ENCODE measurements around the gene NEDD8.

NEDD8 gene

DNA sequence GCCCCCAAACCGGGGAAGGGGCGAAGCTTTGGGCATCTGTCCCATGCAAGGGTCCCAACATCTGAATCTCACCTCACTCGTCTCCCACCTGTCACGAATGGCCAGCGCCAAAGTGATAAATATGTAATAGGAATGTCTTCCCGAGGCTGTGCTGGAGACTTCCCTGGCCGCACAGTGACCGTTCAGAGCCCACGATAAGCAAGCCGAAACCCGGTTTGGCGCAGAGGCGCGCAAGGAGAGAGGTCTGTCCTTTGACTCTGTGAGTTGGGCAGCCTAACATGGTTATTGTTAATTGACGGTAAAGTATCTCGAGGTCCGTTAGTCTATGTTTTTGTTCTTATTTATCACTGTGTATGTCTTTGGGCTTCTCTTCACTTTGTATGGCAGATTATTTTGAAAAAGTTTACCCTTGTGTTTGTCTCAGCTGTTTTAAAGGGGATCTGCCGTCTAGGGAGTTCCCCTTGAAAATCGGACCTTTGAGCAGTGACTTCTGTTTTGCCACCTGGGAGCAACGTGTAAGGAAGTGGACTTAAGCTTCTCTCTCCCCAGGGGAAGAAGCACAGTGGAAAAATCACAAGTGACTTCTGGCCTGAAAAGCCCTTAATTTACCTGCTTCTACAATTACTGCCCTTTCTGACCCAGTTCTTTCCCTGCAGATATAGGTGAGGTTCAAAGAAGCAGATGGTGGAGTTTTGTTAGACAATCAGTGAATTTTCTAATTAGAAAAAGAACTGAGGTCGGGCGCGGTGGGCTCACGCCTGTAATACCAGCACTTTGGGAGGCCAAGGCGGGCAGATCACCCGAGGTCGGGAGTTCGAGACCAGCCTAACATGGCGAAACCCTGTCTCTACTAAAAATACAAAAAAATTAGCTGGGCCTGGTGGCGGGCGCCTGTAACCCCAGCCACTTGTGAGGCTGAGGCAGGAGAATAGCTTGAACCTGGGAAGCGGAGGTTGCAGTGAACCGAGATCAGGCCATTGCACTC, 35.8 kb downstream of the NEDD8 start:
- DNase-seq (ENCODE audit: low read depth in 2 of 2), result no peak

DNA sequence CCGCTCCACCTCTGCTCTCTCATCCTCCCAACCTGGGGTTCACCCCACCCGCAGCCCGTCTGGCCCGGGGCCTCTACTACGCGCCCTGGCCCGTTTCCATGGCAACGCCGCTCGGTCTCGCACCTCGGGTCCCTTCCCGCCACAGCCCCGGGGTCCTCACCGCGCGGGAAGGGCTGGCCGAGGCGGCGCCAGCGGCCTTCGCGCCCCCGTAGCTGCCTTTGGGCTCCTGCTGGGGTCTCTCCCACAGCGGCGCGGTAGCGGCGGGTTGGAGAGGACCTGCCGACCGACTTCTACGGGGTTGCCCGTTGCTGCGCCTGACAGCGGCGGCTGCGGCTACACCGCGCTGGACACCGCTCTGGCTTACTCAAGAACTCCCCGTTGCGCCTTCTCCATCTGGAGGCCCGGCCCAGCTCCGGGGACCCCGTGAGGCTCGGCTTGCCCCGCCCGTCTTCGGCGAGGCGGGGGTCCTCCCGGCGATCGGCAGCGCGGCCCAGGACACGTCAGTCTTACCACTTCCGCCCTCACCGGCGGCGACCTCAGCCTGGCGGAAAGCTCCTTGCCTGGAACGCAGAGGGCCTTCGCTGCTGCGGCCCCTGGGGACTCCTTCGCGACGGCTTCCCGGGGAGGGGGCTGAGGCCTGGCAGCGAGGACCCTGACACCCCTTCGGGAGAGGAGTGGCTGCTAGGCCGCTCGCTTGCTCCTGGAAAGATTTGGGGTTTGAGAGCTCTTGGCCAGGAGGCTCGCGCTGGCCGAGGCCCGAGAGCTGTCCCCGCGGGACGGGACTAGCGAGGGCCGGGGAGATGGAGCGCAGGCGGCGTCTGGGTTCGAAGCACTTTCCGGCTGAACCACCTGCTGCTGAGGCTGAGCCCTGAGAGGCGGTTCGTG, 36.7 kb downstream of the NEDD8 start, which contains the start of gene TM9SF1:
TSS of gene TM9SF1 (minus strand) at position 256 of the 885 bp plus-strand sequence. CDS start 422 bp downstream, outside the sequence.
- DNase-seq (ENCODE audit: low read depth in 2 of 2), result peak in 1 of 2 experiments; percentile 66

DNA sequence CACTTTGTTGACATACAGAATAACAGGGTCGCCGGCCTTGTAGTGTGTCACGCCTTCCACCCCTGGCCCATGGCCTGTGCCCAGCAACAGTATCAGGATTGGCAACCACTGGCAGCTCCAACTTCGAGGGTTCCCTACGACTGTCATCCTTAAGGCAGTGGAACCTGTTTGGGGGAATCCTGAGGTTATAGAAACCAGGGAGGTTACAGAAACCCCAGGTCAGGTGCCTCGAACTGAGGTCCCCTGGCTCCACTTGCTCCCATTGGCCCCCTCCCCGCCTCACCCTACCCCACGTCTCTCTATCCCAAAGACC, 37.3 kb downstream of the NEDD8 start:
- DNase-seq (ENCODE audit: low read depth in 2 of 2), result no peak

DNA sequence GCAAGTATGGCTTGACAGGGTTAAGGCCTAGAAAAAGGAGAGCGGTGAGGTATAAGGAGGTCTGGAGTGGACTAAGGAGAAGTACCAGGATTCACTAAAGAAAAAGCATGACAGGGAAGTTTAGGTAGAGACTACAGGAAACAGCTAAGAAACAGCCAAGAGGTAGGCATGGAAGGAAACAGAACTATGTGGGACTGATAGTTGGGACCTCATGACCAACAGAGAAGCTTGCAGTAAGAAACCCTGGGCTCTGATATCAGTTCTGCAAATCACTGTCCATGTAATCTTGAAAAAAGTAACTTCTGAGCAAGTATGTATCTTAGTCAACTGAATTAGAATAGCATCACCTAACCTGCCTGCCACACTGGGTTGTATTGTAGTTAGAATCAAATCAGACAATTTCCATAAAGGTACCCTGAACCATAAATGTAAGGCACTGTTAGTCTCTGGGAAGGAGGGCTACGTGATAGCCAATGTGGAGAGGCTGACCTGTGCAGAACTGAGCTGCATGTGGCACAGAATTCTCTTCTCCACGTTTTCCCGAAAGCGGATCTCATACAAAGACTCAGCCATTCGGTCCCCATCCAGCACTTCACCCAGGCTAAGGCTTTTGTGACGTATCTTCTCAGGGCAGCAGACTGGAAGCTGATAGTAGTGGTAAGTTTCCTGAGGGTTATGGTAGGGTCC, 37.8 kb downstream of the NEDD8 start:
- DNase-seq (ENCODE audit: low read depth in 2 of 2), result no peak

DNA sequence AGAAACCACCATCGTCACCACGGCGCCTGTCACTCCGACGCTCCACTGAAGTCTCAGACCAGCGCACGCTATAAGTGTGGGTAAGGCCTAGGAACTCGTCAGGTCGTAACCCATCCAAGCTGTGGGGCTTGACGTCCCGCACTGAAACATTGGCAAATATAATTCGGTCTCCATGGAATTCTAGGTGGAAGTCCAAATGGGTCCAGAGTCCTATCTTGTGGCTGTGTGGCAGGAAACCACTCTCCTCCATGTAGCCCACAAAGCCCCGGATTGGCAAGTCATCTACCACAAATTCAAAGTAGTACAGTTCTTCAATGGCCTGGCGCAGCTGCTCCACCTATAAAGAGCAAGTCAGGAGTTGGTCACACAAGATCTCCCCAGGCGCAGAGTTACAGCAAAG, 39.2 kb downstream of the NEDD8 start:
- no peak for DNase-seq (ENCODE audit: low read depth in 2 of 2)

DNA sequence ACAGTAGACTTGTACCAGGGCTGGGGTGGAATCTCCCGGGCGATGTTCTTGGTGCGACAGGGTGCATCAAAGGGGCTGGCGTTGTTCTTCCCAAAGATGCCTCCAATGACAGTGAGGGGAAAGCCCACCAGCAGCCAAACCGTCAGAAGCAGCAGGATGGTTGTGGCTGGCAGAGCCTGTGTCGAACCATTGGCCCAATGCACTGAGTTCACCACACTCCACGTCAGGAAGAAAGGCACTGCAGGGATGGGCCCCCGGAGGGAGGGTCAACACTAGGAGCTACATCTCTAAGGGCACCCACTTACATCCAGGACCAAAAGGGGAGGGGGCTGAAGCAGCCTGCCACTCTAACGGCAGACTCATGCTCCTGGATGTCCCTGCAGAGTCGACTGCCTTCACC, 41.8 kb downstream of the NEDD8 start:
- DNase-seq (ENCODE audit: low read depth in 2 of 2), result no peak

DNA sequence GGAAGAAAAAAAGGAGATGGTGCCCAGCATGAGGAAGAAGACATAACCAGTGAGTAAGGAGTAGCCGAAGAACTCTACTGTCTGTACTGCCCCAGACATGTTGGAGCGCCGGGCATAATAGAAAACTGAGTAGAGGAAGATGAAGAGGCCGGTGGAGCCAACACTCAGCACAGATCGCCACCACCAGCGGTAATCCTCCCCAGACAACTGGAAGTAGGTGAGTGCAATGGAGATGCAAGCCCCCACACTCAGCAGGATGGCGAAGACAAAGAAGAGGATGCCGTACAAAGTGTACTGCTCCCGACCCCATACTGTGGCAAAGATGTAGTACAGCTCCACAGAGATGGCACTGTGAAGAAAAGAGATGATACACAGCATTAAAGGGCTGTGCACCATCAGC, 42.7 kb downstream of the NEDD8 start:
- DNase-seq (ENCODE audit: low read depth in 2 of 2), result no peak

DNA sequence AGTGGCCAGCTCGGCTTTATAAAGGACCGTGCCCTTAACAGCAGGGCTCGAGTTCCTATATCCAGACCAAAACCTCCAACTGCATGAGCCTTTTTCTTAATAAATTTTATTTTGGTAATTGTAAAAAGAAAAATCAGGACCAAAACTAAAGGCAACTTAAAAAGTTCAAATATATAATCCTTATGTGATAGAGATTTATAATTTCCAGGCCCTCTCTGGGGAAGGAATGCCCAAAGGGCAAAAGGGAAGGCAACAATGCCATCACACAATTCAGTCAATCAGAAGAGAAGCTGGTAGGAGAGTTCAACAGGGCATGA, 43.1 kb downstream of the NEDD8 start:
- DNase-seq (ENCODE audit: low read depth in 2 of 2), result no peak

DNA sequence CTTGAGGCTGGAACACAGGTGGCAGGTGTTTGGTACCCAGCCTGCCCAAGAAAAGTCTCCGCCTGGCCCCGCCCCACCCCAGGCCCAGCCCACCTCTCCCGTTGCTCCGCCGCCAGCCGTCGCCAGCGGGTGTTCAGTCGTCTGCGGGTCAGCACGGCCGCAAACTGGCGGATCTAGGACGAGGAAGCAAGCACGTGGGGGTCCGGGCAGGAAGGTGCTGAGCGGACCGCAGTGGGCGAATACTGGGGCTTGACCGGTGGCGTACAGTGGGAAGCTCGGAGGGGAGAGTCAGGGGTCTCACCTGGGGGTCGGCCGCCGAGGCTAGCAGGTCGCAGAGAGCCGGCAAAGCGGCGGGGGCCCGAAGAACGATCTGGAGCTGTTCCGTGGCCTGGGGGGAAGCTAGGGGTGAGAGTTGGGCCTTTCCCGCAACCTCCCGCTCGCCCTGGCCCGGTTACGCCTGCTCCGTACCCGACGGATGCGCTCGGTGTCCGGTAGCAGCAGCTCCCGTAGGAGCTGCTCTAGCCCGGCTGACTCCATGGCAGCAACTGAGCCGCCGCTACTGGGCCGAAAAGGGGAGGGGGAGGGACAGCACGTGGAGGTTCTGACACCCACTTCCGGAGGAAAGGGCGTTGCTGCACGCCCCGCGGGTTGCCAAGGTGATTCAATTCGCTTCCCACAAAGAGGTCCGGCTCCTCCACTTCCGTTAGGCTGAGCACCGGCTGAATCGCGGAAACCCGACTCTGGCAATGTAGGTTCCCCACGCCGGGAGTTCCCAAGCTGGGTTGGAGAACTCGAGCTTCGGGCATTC, 43.7 kb downstream of the NEDD8 start, which contains the start of gene IPO4:
TSS of gene IPO4 (minus strand) at position 566 of the 808 bp plus-strand sequence. CDS start at position 537, 29 bp downstream.
- DNase-seq (ENCODE audit: low read depth in 2 of 2), result peak; percentile 94

DNA sequence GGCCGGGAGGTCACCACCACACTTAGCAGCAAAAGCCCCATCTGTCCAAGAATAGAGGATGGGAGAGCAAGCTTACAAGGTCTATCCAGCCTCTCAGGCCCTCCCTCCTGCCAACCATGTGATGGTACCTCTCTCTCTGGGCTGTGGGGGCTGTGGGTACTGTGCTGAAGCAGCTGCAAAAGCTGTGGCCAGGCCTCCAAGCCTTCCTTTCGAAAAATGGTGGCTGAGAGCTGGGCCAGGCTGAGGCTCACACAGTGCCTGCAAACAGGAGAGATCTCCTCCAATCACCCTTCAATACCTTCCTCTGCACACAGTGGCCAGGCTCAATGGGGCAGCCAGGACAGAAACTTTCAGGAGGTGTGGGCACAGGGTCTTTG, 44.6 kb downstream of the NEDD8 start:
- no peak for DNase-seq (ENCODE audit: low read depth in 2 of 2)

DNA sequence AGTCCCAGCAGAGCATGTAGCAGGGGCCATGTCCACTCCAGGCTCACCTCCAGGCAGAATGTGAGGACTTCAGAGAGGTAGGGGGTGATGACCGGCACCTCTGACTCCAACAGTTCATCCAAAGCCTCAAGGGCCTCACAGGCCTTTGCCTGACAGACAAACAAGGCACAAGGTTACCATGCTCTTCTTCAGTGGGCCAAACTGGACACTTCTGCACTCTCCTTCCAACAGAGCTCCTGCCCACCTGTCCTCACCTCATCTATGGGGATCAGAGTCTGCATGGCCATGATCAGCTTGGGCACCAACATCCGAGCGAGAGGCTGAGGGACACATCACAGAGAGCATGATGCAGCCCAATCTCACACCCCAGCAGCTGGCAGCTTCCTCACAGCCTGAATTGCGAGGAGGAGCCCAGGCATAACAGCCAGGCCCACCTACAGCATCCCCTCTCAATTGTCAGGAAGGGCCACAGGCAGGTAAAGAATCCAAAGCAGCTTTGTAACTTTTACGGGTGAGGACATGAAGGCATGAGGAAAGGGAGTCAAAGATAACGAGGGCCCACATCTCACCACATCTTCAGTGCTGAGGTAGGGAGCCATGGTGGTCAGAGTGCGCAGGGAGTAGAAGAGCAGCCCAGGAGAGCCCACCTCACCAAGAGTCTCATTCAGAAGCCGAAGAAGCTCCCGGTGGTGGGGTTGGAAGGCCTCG, 45.2 kb downstream of the NEDD8 start:
- DNase-seq (ENCODE audit: low read depth in 2 of 2), result no peak

DNA sequence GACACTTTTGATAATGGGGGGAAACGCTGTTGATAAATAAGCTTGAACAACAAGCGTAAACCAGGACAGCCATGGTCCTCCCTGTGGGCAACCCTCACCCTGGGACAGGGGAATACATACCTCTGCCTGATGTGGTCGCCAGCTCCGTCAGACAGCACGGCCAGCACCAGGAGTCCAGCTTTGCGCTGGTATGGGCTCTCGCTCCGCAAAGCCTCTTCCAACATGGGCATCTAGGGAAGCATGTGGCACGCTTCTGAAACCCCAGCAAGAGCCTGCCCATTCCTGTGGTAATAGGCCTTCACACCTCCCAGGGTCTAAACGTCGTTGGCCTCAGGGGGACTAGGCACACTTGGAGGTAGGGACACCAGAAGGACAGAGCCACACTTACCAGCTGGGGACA, 46.4 kb downstream of the NEDD8 start:
- DNase-seq (ENCODE audit: low read depth in 2 of 2), result no peak

DNA sequence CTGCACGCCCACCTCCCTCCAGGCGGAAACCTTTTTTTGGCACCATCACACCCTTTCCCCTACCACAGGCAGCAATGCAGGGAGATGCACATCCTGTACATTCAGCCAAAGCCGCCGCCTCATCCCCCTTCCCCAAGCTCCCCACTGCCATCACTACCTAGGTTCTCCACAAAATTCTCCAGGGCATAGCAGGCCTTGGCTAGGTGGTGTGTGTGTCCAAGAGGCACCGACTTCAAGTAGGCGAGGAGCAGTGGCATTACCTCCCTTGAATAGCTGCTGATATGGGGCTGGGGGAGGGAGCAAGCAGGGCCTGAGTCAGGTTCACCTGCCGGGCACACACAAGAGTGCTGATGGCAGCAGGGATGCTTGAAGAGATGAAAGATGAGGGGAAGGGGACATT, 47.1 kb downstream of the NEDD8 start:
- DNase-seq (ENCODE audit: low read depth in 2 of 2), result no peak

DNA sequence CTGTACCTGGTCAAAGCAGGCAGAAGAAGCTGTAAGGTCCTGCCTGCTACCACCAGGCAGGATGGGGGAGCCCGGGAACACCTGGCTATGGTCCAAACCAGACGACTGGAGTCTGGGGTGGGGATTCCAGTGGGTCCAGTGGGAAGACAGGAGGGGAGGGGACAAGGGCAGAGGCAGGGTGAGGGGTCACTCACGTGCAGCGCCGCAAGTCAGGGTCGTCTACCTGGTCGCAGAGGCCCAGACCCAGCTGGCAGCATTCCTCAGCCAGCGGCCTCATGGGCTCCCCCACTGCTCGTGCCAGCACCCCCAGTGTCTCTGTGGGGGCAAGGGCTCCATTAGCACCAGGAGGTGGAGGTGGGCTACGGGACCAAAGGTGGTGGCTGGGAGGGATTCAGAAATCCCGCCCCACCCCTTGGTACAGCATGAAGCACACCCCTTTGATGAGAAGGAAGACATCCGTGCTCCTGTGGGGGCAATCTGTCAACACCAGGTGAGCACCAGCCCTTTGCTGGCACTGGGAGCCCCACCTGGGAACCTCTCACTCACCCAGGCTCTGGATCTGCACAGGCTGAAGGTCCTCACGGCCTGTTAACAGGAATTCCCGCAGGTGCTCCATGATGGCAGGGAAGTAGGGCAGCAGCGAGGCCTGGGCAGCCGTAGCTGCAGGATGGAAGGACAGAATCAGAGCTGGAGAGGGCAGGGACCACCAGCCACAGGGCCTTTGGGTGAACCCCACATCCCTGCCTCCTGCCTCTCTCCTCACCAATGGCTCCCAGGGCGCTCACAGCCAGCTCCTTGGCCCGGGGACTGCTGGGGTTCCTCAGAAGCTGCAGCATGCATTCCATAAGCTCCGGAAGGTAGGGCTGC, 47.8 kb downstream of the NEDD8 start:
- DNase-seq (ENCODE audit: low read depth in 2 of 2), result no peak

DNA sequence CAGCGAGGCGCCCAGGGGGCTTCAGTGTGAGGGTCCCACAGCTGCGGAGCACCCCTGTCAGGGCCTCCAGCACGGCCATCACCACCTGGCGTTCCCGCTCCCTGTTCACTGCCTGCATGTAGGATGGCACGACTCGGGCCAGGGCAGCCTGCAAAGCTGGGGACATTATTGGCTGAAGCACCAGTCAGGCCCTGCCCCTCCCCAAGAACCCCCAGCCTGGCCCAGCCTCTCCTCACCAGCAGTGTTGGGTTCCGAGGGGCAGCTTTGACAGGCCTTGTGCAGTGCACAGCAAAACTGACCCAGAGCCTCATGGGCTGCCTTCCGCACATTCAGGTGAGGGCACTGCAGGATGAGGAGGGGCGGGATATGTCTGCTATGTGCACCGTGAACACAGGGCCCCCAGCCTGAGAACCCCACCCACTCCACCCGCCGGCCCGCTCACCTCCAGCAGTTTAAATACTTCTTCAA, 49.1 kb downstream of the NEDD8 start:
- DNase-seq (ENCODE audit: low read depth in 2 of 2), result no peak

DNA sequence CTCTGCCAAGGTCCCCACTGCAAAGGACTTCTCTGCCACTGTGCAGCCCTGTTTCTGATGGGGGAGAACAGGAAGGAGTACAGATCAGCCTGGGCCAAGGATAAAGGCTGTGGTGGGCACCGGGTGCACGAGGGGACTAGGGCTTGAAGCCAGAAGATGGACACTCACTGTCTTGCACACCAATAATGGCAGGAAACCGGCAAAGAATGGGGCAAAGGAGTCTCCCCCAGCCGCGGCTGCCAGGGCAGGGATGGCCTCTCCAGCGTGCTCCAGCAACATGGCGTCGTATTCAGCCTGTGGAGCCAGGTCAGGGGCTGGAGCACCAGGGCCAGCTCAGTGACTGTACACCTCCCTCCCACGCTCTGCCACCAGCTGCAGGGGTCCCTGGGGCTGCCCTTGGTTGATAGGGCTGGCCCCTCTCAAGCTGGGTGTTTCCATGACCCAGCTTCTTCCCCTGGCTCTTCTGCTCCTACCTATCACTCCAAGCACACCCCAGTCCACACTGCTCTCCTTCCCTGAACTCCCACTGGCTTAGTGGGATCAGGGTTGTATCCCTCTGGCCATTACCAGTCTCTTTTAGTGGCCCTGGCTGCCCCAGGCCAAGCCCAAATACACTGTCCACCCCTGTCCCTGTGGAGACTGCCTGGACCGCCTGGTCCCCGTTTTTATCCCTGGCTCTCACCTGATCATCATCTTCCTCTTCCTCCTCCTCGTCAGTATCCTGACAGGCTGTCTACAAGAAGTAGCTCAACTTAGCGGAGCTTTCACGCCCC, 49.9 kb downstream of the NEDD8 start:
- DNase-seq (ENCODE audit: low read depth in 2 of 2), result no peak

DNA sequence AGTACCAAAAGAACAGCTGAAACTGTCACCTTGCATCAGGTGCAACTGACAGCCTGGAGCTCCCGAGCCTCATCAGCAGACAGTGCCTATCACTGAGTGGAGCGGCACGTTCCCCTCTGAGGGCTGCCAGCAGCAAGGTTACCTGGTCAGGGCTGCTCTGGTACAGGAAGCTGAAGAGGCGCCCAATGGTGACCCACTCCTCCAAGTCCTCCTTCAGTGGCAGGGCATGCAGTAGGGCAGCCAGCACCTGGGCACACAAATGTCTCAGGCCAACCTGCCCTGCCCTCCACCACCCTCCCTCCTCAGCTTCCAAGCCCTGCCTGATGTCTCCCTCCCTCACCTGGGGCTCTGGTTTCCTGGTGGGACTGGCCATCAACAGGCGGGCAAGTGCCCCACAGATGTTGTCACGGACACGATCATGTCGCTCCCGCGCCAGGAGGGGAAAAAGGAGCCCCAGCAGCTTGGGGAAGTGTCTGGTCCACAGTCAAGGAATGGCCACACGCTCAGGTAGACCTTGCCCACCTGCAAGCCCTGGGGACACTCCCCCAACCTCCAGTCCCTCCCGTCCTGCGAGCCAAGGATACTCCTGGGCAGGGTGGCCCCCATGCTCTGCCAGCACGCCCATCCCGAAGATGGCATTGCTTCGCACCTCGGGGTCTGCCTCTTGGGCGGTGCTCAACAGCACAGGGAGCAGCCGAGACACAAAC, 50.6 kb downstream of the NEDD8 start:
- no peak for DNase-seq (ENCODE audit: low read depth in 2 of 2)

Measured in fibroblast of skin of left quadriceps (primary cell).